ENCODE data around the gene LGALS7.

- TF ChIP-seq POLR2AphosphoS5 (IDR thresholded peaks at IDR 0.05; ENCODE audit: low read length) (no peak), KDM1A (IDR thresholded peaks at IDR 0.05; ENCODE audit: borderline replicate concordance) (no peak), MAX (IDR thresholded peaks at IDR 0.05; ENCODE audit: low read depth, low read length) (no peak), SIN3A (IDR thresholded peaks at IDR 0.05; ENCODE audit: low read depth, low read length) (no peak), FOXK2 (IDR thresholded peaks at IDR 0.05) (no peak), CTCF (IDR thresholded peaks at IDR 0.05 in 2 of 3, conservative IDR thresholded peaks at IDR 0.05 in 1 of 3; ENCODE audit: control insufficient read depth in 2 of 3, extremely low read depth in 1 of 3, insufficient read depth in 1 of 3, low read depth in 3 of 3, low read length in 3 of 3) (no peak)
These were observed 31.0 kb downstream of the LGALS7 start for GRCh38 chr19:38742296-38742695.
